Upper lobe of right lung (tissue), 1 donor: ENCODE results near the gene TUNAR. TPM values are rescaled to one million over a fixed set of nuclear protein-coding genes. Genes with fewer than 3 reads are reported as not detected.

Experiments used
- ATAC-seq: fragments of 200-7000 bp; cut with Tn5 transposase; one replicate; pipeline ENCODE4 v1.9.1; 2020; ENCODE audit warnings: mild to moderate bottlenecking, moderate library complexity
- DNase-seq: peaks from one replicate; pipeline ENCODE4 v3.0.0-alpha.2; 2020
- H3K27ac ChIP-seq: fragments of 200-600 bp; one replicate; pipeline ENCODE4 v1.8.0; 2022
- H3K27me3 ChIP-seq: fragments of 200-600 bp; one replicate; pipeline ENCODE4 v1.8.0; 2022; ENCODE audit warnings: mild to moderate bottlenecking
- H3K36me3 ChIP-seq: fragments of 200-600 bp; one replicate; pipeline ENCODE4 v1.8.0; 2022
- H3K4me1 ChIP-seq: fragments of 200-600 bp; one replicate; pipeline ENCODE4 v1.8.0; 2022
- H3K4me3 ChIP-seq: fragments of 200-600 bp; one replicate; pipeline ENCODE4 v1.8.0; 2022; ENCODE audit warnings: mild to moderate bottlenecking
- H3K9me3 ChIP-seq: fragments of 200-600 bp; one replicate; pipeline ENCODE4 v1.8.0; 2022
- intact Hi-C: fragments of 100-400 bp; cut with DNase I; formaldehyde crosslinking; loops from one replicate; pipeline ENCODE4 v1.11.0; 2022
- total RNA-seq: library from RNA; stranded (reverse); fragmentation: NEBNext Ultra II Directional; extraction: Animal tissue kit (Norgen Biotek cat#: 25700); gene quantifications from one replicate; pipeline ENCODE4 v1.2.1, GENCODE V29; 2021
- TF ChIP-seq, protein P1 (sequence below): fragments of 200-600 bp; IDR thresholded peaks from one replicate; pipeline ENCODE4 v1.8.0; 2022; ENCODE audit warnings: antibody characterized with exemption
- donor health status: DM: no; HTN: yes; CAD: no; lungs with severe emphysema.

The TUNAR gene
- total RNA-seq, 1 donor from 2014 or later: not detected

DNA sequence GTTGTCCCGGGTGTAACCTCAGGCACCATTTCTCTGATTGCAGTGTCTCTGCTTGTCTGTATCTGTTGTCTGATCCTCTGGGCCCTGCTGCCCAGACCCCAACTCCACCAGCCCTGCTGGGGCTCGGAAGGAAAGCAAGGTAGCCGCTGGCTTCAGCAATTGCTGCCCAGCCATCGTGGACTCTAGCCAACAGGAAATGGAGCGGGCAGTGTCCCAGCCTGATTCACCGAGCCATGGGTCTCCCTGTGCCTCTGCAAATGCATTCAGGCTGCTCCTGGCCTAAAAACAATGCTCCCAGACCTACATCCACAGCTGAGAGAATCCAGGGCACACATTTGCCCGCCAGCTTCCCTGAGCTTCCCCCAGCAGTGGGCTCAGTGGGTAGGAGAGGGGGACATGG lies 9.2 kb downstream of the TUNAR start:
- ATAC-seq (no peak), DNase-seq (no peak)
- intact Hi-C loops: no loop called here
- Histone ChIP-seq H3K27me3 (peaks cover 5% of the 10 kb centered on the region), H3K9me3 (no peaks in the 10 kb centered on the region), H3K36me3 (no peaks in the 10 kb centered on the region), H3K27ac (no peak overlapping the region), H3K4me1 (no peaks in the 10 kb centered on the region), H3K4me3 (no peak overlapping the region)
- TF ChIP-seq, protein P1, sequence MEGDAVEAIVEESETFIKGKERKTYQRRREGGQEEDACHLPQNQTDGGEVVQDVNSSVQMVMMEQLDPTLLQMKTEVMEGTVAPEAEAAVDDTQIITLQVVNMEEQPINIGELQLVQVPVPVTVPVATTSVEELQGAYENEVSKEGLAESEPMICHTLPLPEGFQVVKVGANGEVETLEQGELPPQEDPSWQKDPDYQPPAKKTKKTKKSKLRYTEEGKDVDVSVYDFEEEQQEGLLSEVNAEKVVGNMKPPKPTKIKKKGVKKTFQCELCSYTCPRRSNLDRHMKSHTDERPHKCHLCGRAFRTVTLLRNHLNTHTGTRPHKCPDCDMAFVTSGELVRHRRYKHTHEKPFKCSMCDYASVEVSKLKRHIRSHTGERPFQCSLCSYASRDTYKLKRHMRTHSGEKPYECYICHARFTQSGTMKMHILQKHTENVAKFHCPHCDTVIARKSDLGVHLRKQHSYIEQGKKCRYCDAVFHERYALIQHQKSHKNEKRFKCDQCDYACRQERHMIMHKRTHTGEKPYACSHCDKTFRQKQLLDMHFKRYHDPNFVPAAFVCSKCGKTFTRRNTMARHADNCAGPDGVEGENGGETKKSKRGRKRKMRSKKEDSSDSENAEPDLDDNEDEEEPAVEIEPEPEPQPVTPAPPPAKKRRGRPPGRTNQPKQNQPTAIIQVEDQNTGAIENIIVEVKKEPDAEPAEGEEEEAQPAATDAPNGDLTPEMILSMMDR: no peak

DNA sequence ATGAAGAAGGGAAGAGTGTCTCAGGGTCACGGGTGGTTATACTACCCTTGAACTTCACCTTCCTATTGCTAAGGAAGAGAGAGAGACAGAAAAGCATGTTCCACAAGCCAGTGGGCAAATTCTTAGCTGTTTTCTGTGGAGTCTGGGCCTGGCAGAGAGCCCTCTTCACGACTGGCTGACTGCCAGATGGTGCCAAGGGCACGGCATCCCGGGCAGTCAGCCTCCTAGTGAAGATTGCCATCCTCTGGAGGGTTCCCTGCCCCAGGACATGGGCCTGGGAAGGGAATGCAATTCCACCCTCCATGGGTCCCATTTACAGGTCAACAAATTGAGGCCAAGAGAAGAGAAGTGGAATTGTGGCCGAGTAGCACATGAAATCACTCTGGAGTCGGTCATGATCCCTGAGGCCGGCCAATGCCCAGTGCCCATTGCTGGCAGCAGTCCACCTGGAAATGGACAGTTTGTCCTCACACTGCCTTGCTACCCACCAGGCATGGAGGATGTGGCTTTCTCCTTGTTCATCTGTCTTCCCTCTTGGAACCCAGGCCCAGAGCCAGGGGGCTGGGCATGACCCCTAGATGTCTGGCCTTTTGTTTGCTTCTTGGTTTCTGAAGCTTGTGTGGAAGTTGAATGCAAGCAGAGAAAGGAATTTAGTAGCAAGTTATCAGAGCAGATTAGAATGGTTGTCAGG lies 9.9 kb downstream of the TUNAR start:
- H3K9me3 ChIP-seq: no peaks in the 10 kb centered on the region
- intact Hi-C loops: no loop called here
- H3K27me3 ChIP-seq: peaks cover 5% of the 10 kb centered on the region
- no peaks in the 10 kb centered on the region for H3K36me3 ChIP-seq
- ATAC-seq: no peak
- H3K4me1 ChIP-seq: no peaks in the 10 kb centered on the region
- no peak for DNase-seq
- H3K27ac ChIP-seq: no peak overlapping the region
- TF ChIP-seq, protein P1: no peak
- H3K4me3 ChIP-seq: no peak overlapping the region

DNA sequence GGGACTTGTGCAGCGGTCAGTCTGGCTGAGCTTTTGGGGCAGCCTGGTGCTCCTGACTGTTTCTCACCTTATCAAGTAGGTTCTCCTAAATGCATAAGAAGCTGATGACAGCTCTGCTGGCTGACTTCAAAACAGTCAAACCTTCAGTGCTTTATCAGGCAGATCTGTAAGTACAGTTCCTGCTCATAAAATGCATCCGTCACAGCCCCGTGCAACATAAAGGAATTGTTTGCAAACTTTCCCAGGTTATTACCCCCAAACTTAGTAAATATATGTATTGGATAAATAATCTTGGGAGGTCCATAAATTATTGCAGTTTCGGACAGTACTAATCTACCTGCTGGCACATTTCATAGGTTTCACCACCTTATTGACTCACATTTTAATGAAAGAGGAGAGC lies 10.7 kb downstream of the TUNAR start:
- Histone ChIP-seq H3K4me1 (no peaks in the 10 kb centered on the region), H3K4me3 (no peak overlapping the region), H3K27ac (no peak overlapping the region), H3K27me3 (peaks cover 5% of the 10 kb centered on the region), H3K36me3 (no peaks in the 10 kb centered on the region), H3K9me3 (no peaks in the 10 kb centered on the region)
- ATAC-seq: no peak
- intact Hi-C loops: no loop called here
- DNase-seq: no peak
- TF ChIP-seq, protein P1: no peak

DNA sequence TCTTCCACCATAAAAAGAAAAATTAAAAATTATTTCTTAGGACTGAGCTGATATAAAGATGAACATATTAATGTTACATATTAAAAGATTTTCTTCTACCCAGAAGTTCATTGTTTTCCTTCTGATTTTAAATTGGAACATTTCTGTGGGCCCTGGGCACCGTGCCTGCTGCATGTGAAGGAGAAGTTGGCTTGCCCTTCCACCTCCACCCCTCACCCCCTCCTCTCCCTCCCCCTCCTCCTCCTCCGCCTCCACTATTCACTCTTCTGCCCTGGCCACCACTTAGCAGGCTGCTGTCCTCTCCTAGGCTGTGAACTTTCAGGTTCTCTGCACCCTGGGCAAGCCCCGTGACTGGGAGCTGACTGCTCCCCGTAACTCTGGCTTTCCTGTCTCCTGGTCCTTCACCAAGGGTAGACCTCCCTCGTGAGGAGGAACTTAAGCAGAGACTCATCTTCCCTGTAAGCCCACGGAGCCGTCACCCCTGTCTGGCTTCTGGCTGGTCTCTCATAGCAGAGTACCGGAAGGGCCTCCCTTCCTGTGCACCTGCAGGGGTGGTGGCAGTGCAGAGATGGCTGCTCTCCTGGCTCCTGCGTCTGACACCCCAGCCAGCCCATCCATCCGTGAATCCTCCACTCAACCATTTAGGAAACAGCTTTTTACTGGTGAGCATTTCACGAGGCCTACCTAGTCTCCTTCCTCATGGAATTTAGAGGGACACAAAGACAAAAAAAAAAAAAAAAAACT lies 12.8 kb downstream of the TUNAR start:
- no peaks in the 10 kb centered on the region for H3K36me3 ChIP-seq
- no peak for ATAC-seq
- no peaks in the 10 kb centered on the region for H3K9me3 ChIP-seq
- no peaks in the 10 kb centered on the region for H3K4me1 ChIP-seq
- H3K4me3 ChIP-seq: no peak overlapping the region
- TF ChIP-seq, protein P1: no peak
- no peaks in the 10 kb centered on the region for H3K27me3 ChIP-seq
- no peak overlapping the region for H3K27ac ChIP-seq
- intact Hi-C loops: no loop called here
- no peak for DNase-seq

DNA sequence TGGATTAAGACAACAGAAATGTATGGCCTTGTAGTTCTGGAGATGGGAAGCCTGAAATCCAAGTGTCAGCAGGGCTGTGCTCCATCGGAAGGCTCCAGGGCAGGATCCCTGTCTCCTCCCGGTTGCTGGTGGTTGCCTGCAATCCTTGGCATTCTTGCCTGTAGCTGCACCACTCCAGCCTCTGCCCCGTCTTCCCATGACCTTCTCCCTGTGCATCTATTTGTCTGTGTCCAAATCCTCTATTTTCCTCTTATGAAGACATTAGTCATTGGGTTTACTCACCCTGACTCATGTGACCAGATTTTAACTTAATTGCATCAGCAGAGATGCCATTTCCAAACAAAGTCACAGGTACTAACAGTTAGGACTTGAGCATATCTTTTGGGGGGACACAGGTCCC lies 15.1 kb downstream of the TUNAR start:
- no peak for ATAC-seq
- Histone ChIP-seq H3K36me3 (no peaks in the 10 kb centered on the region), H3K4me3 (no peak overlapping the region), H3K27ac (no peak overlapping the region), H3K27me3 (no peaks in the 10 kb centered on the region), H3K9me3 (no peaks in the 10 kb centered on the region), H3K4me1 (no peaks in the 10 kb centered on the region)
- intact Hi-C loops: no loop called here
- DNase-seq: no peak
- TF ChIP-seq, protein P1: no peak
